ENCODE results near the gene SLC28A3.

- TF ChIP-seq, protein P1, sequence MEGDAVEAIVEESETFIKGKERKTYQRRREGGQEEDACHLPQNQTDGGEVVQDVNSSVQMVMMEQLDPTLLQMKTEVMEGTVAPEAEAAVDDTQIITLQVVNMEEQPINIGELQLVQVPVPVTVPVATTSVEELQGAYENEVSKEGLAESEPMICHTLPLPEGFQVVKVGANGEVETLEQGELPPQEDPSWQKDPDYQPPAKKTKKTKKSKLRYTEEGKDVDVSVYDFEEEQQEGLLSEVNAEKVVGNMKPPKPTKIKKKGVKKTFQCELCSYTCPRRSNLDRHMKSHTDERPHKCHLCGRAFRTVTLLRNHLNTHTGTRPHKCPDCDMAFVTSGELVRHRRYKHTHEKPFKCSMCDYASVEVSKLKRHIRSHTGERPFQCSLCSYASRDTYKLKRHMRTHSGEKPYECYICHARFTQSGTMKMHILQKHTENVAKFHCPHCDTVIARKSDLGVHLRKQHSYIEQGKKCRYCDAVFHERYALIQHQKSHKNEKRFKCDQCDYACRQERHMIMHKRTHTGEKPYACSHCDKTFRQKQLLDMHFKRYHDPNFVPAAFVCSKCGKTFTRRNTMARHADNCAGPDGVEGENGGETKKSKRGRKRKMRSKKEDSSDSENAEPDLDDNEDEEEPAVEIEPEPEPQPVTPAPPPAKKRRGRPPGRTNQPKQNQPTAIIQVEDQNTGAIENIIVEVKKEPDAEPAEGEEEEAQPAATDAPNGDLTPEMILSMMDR (conservative IDR thresholded peaks at IDR 0.05; ENCODE audit: low read length) = no peak
- no peak for TF ChIP-seq EZH2phosphoT487 (IDR thresholded peaks at IDR 0.05; ENCODE audit: borderline replicate concordance)
Measured at GRCh38 chr9:84310883-84311282, 29.7 kb downstream of the SLC28A3 start.
